K562 (cell line): ENCODE results near the gene NOL8. TPM values are rescaled to one million over a fixed set of nuclear protein-coding genes. Genes with fewer than 3 reads are reported as not detected.

Source experiments
- ATAC-seq: fragments of 200-7000 bp; cut with Tn5 transposase; 3 replicates; pipeline ENCODE4 v1.9.1; 2020; ENCODE audit warnings: moderate library complexity
- BruUV-seq: library from RNA; stranded (reverse); fragments of 400-500 nt; replicated peaks from 2 replicates; lab custom pipeline; 2021; lab: Mats Ljungman, UMichigan
- CTCF ChIA-PET: fragments of 300-600 bp; formaldehyde crosslinking; extraction: SDS; loops from one replicate; lab custom pipeline; 2021; ENCODE audit warnings: low intra/inter-chr PET ratio; lab: Yijun Ruan, JAX
- POLR2A ChIA-PET: fragments of 300-600, 350-650 bp; sonication (Branson Sonifier 250); formaldehyde crosslinking; extraction: SDS; loops from one replicate; lab custom pipeline; 2021; ENCODE audit warnings: antibody characterized with exemption, inconsistent platforms; lab: Yijun Ruan, JAX
- DNase-seq, 4 experiments: peaks; one replicate each; pipeline versions ENCODE4 v3.0.0 to v3.0.0-alpha.2; 2011 to 2018; ENCODE audit warnings: low spot score in 3 of 4, mixed read lengths in 3 of 4; ENCODE audit errors: extremely low read depth in 1 of 4
- FAIRE-seq: peaks from 2 replicates; lab custom pipeline; 2011; peaks lifted over from hg19 to GRCh38; lab: Jason Lieb, UNC
- H2AFZ ChIP-seq: 2 replicates; pipeline ENCODE4 v1.6.0; 2011; ENCODE audit warnings: low read depth, low read length, control low read depth, inconsistent platforms
- H3K27ac ChIP-seq: fragments of 200-600 bp; 3 replicates; pipeline ENCODE4 v1.8.0; 2011; ENCODE audit warnings: low read depth, mild to moderate bottlenecking, control low read depth, inconsistent platforms, low read length, moderate library complexity, mixed read lengths; ENCODE audit errors: extremely low read depth
- H3K27me3 ChIP-seq, 2 experiments: fragments of 300-600 bp in 1 of 2; 2 replicates in 1 of 2; 3 replicates in 1 of 2; pipeline versions ENCODE4 v1.6.0 to v1.8.0; 2011; ENCODE audit warnings: inconsistent platforms in 2 of 2, low read length in 2 of 2, mild to moderate bottlenecking in 1 of 2, mixed read lengths in 1 of 2, moderate library complexity in 1 of 2; ENCODE audit not compliant: control insufficient read depth in 2 of 2, insufficient read depth in 2 of 2
- H3K36me3 ChIP-seq: fragments of 300-600 bp; 3 replicates; pipeline ENCODE4 v1.8.0; 2011; ENCODE audit warnings: mild to moderate bottlenecking, low read length, inconsistent platforms; ENCODE audit not compliant: control insufficient read depth, insufficient read depth
- H3K4me1 ChIP-seq, 2 experiments: fragments of 200-600 bp in 1 of 2; replicated peaks in 1 of 2; 2 replicates in 1 of 2; 3 replicates in 1 of 2; pipeline versions ENCODE4 v1.5.1 to v1.8.0; 2011; ENCODE audit warnings: inconsistent platforms in 2 of 2, low read length in 2 of 2, mild to moderate bottlenecking in 1 of 2, mixed read lengths in 1 of 2, moderate library complexity in 1 of 2; ENCODE audit not compliant: control insufficient read depth in 2 of 2, insufficient read depth in 2 of 2
- H3K4me2 ChIP-seq: 2 replicates; pipeline ENCODE4 v1.6.1; 2011; ENCODE audit warnings: low read length, control low read depth, inconsistent platforms, mixed read lengths; ENCODE audit not compliant: insufficient read depth
- H3K4me3 ChIP-seq: fragments of 200-600 bp; sonication (generic), shearing (Covaris generic); 2 replicates; pipeline ENCODE4 v1.5.1; 2016; ENCODE audit warnings: control low read depth, inconsistent platforms
- H3K79me2 ChIP-seq: fragments of 200-600 bp; 3 replicates; pipeline ENCODE4 v1.8.0; 2011; ENCODE audit warnings: low read length, inconsistent platforms; ENCODE audit not compliant: control insufficient read depth, insufficient read depth
- H3K9ac ChIP-seq, 2 experiments: 2 replicates each; pipeline versions ENCODE4 v1.6.0 to v1.6.1; 2011; ENCODE audit warnings: low read depth in 2 of 2, low read length in 2 of 2, control low read depth in 1 of 2, inconsistent platforms in 1 of 2, mild to moderate bottlenecking in 1 of 2, mixed read lengths in 1 of 2; ENCODE audit not compliant: insufficient read depth in 1 of 2
- H3K9me1 ChIP-seq: one replicate; pipeline ENCODE4 v1.6.0; 2011; ENCODE audit warnings: inconsistent platforms, mild to moderate bottlenecking, low read length, moderate library complexity; ENCODE audit not compliant: control insufficient read depth, insufficient read depth
- H3K9me3 ChIP-seq: replicated peaks from 2 replicates; pipeline ENCODE4 v1.5.1; 2011; ENCODE audit warnings: low read depth, low read length, inconsistent platforms; ENCODE audit not compliant: control insufficient read depth, insufficient read depth
- H4K20me1 ChIP-seq: replicated peaks from 2 replicates; pipeline ENCODE4 v1.6.1; 2011; ENCODE audit warnings: low read length, inconsistent platforms, mixed read lengths; ENCODE audit not compliant: control insufficient read depth, insufficient read depth
- ATF6 ChIP-seq: sonication (generic); formaldehyde crosslinking; IDR thresholded peaks from 2 replicates; pipeline ENCODE4 v1.4.0; 2020; ENCODE audit warnings: mild to moderate bottlenecking, missing genetic modification reagents
- BRD9 ChIP-seq: fragments of 450-650 bp; IDR thresholded peaks from 2 replicates; pipeline ENCODE4 v1.6.1; 2018; ENCODE audit warnings: low read depth; ENCODE audit not compliant: partially characterized antibody
- BRF2 ChIP-seq: IDR thresholded peaks from 3 replicates; pipeline ENCODE4 v1.6.1; 2011; ENCODE audit warnings: borderline replicate concordance, mild to moderate bottlenecking; ENCODE audit not compliant: insufficient read length, insufficient read depth
- CBFB ChIP-seq: sonication (generic); formaldehyde crosslinking; IDR thresholded peaks from 2 replicates; pipeline ENCODE4 v1.4.0; 2020; ENCODE audit warnings: mild to moderate bottlenecking, missing genetic modification reagents
- DIDO1 ChIP-seq: fragments of 450-650 bp; IDR thresholded peaks from 2 replicates; pipeline ENCODE4 v1.6.1; 2016; ENCODE audit warnings: low read depth, missing biosample characterization, missing genetic modification characterization
- E2F3 ChIP-seq: fragments of 250-450 bp; sonication (Bioruptor Pico); IDR thresholded peaks from 2 replicates; pipeline ENCODE4 v1.4.0; 2020; ENCODE audit warnings: mild to moderate bottlenecking
- HIVEP1 ChIP-seq: fragments of 250-450 bp; sonication (Bioruptor Pico); IDR thresholded peaks from 2 replicates; pipeline ENCODE4 v1.4.0; 2020; ENCODE audit warnings: mild to moderate bottlenecking
- NCOA1 ChIP-seq: fragments of 450-650 bp; IDR thresholded peaks from 2 replicates; pipeline ENCODE4 v1.6.1; 2016; ENCODE audit warnings: low read depth
- SAFB ChIP-seq: fragments of 200-400 bp; formaldehyde crosslinking; IDR thresholded peaks from 2 replicates; pipeline ENCODE4 v1.6.1; 2017; ENCODE audit warnings: low read depth, low read length, borderline replicate concordance
- SNRNP70 ChIP-seq: fragments of 200-400 bp; formaldehyde crosslinking; optimal IDR thresholded peaks from 2 replicates; pipeline ENCODE3; 2017; ENCODE audit warnings: low read depth, low read length
- THAP12 ChIP-seq: fragments of 250-450 bp; sonication (Bioruptor Pico); IDR thresholded peaks from 2 replicates; pipeline ENCODE4 v1.9.0; 2021; ENCODE audit warnings: mild to moderate bottlenecking, inconsistent platforms
- YBX1 ChIP-seq: fragments of 450-650 bp; IDR thresholded peaks from 2 replicates; pipeline ENCODE4 v1.7.1; 2016; ENCODE audit warnings: mild to moderate bottlenecking
- ZFP1 ChIP-seq: fragments of 450-650 bp; formaldehyde crosslinking; IDR thresholded peaks from 2 replicates; pipeline ENCODE4 v1.4.0; 2020; ENCODE audit warnings: mild to moderate bottlenecking, mixed read lengths
- ZNF41 ChIP-seq: fragments of 250-450 bp; sonication (Bioruptor Pico); conservative IDR thresholded peaks from 2 replicates; pipeline ENCODE4 v1.4.0; 2020; ENCODE audit warnings: mild to moderate bottlenecking
- ZNF583 ChIP-seq: fragments of 250-450 bp; sonication (Bioruptor Pico); IDR thresholded peaks from 2 replicates; pipeline ENCODE4 v1.4.0; 2020
- WGBS: fragments of 100-300 bp; shearing (Covaris generic); methylation state at CpG from one replicate; pipeline ENCODE4 v1.1.6; 2016; ENCODE audit warnings: low coverage, mixed read lengths; ENCODE audit not compliant: insufficient coverage; ENCODE audit errors: missing lambda C conversion rate; 5-methylcytosine and 5-hydroxymethylcytosine counted together
- in situ Hi-C: fragments of 300-500 bp; cut with MboI; formaldehyde crosslinking; loops from 4 replicates; pipeline ENCODE4 v1.15.0; 2018; ENCODE audit warnings: inconsistent platforms, mixed read lengths
- intact Hi-C: fragments of 100-400 bp; cut with micrococcal nuclease; formaldehyde crosslinking; loops from 2 replicates; pipeline ENCODE4 v1.14.2; 2022
- polyA plus RNA-seq, 8 experiments: library from polyadenylated mRNA; depleted of rRNA in 4 of 8; stranded (reverse) in 5 of 8; unstranded in 3 of 8; fragments of >200 nt; fragmentation: Nextera tagmentation in 2 of 8; fragmentation: Illumina TruSeq in 1 of 8; extraction: Ambion mirVana in 2 of 8; extraction: Trizol in 1 of 8; gene quantifications; 2 replicates each; pipeline versions ENCODE4 v1.2.1 to v1.2.3, GENCODE V29; 2011 to 2014; ENCODE audit warnings: inconsistent platforms in 1 of 8, missing spikeins in 1 of 8
- total RNA-seq, 7 experiments: library from RNA; depleted of rRNA in 6 of 7; stranded (reverse); fragments of >200 nt in 6 of 7; fragmentation: Illumina TruSeq in 2 of 7; extraction: Trizol in 2 of 7; gene quantifications; 2 replicates each; pipeline versions ENCODE4 v1.2.1 to v1.2.3, GENCODE V29; 2011 to 2021; ENCODE audit warnings: low replicate concordance in 1 of 7

The NOL8 gene
- total and polyA plus RNA-seq, 9 of the 15 experiments (the other 6 are each of a cell fraction or from before 2014, with no cell fraction given): 51.3 to 91.5 (median 58.7) TPM

- FAIRE-seq (no peak), DNase-seq (no peak), ATAC-seq (0 out of 3 replicates have a peak, but pooled peaks have one; percentile 18)
- Histone ChIP-seq H3K27me3 (no peaks in the 10 kb centered on the region), H3K9ac (peak overlapping the region in 1 of 2 experiments; percentile 46; a peak in 1 of 4 replicates), H3K9me3 (no peaks in the 10 kb centered on the region), H3K4me3 (no peak overlapping the region), H4K20me1 (peaks cover 18% of the 10 kb centered on the region; the same call in 1 of the 2 replicates), H3K79me2 (no peaks in the 10 kb centered on the region), H3K27ac (no peak overlapping the region), H3K4me1 (no peaks in the 10 kb centered on the region), H3K36me3 (peaks cover 99% of the 10 kb centered on the region), H3K4me2 (no peak overlapping the region), H2AFZ (no peak overlapping the region), H3K9me1 (no peaks in the 10 kb centered on the region)
- intact Hi-C loops (no loop called here), in situ Hi-C loops (no loop called here)
- 79% methylated on average over 19 of the region's 19 CpGs for WGBS
- BruUV-seq: no TSS peak
- POLR2A ChIA-PET: interaction anchor here (0.9 to 1.6 kb wide), 5 partner anchors 9 to 24 kb away, joined by 3 to 7 read pairs (median 4); no protein-coding TSS in a partner anchor
- CTCF ChIA-PET: no interaction called here
- TF ChIP-seq ZNF583 (CRISPR knock-in tag) (no peak), ZFP1 (no peak), BRF2 (no peak), ATF6 (CRISPR knock-in tag) (no peak), THAP12 (CRISPR knock-in tag) (no peak), NCOA1 (no peak), SNRNP70 (no peak), SAFB (no peak), E2F3 (CRISPR knock-in tag) (no peak), ZNF41 (no peak), BRD9 (no peak), DIDO1 (no peak), CBFB (CRISPR knock-in tag) (no peak), YBX1 (no peak), HIVEP1 (no peak)
Measured at GRCh38 chr9:92254381-92255337, 70.5 kb downstream of the NOL8 start.
